ENCODE results near the gene LHFPL3.

The LHFPL3 gene

GRCh38 chr7:104397442-104397841 lies 69.0 kb downstream of the LHFPL3 start:
- Histone ChIP-seq H3K9me3 (replicated peaks in 1 of 2; ENCODE audit: control insufficient read depth in 2 of 2, insufficient read depth in 1 of 2, low read depth in 1 of 2, low read length in 2 of 2) (no peaks in the 10 kb centered on the region), H2AK5ac (ENCODE audit: low read depth, low read length) (no peak overlapping the region), H3K27me3 (ENCODE audit: control insufficient read depth in 3 of 3, insufficient read depth in 3 of 3, low read depth in 1 of 3, low read length in 3 of 3) (no peaks in the 10 kb centered on the region), H3K9ac (ENCODE audit: low read depth, low read length, poor library complexity) (no peak overlapping the region), H2AFZ (ENCODE audit: low read length) (no peak overlapping the region), H3K23ac (ENCODE audit: low read depth, low read length, poor library complexity) (no peak overlapping the region), H2BK15ac (ENCODE audit: low read length) (no peak overlapping the region), H3K4me1 (ENCODE audit: control insufficient read depth in 2 of 2, insufficient read depth in 1 of 2, low read depth in 1 of 2, low read length in 2 of 2) (no peaks in the 10 kb centered on the region), H3K36me3 (replicated peaks in 1 of 2; ENCODE audit: control insufficient read depth in 2 of 2, insufficient read depth in 2 of 2, low read length in 2 of 2) (no peaks in the 10 kb centered on the region), H4K8ac (ENCODE audit: low read depth, low read length) (no peak overlapping the region), H3K79me1 (ENCODE audit: low read depth, low read length) (no peaks in the 10 kb centered on the region), H3K4ac (ENCODE audit: low read length) (no peak overlapping the region), H4K91ac (ENCODE audit: low read depth, low read length, poor library complexity) (no peak overlapping the region), H2BK120ac (ENCODE audit: low read depth, low read length) (no peak overlapping the region), H3K18ac (ENCODE audit: low read length) (no peak overlapping the region), H3K4me2 (ENCODE audit: insufficient read depth, low read length, poor library complexity, severe bottlenecking) (no peak overlapping the region), H3K14ac (ENCODE audit: low read length) (no peak overlapping the region), H3K27ac (replicated peaks; ENCODE audit: low read length) (no peak overlapping the region), H2BK5ac (ENCODE audit: low read length) (no peak overlapping the region), H2BK12ac (ENCODE audit: low read length) (no peak overlapping the region), H3K4me3 (ENCODE audit: low read length in 2 of 2) (no peak overlapping the region)
- no peak for DNase-seq (ENCODE audit: low spot score)
- WGBS, 2 donors (ENCODE audit: extremely low coverage in 2 of 2, insufficient read length in 2 of 2, insufficient replicate concordance in 1 of 2) = no CpG with 5 or more reads among the region's 4 CpGs

GRCh38 chr7:104408371-104408770 lies 80.0 kb downstream of the LHFPL3 start:
- no peak overlapping the region for H4K8ac ChIP-seq (ENCODE audit: low read depth, low read length)
- no peak overlapping the region for H2AK5ac ChIP-seq (ENCODE audit: low read depth, low read length)
- no CpG with 5 or more reads among the region's 1 CpG for WGBS, 2 donors (ENCODE audit: extremely low coverage in 2 of 2, insufficient read length in 2 of 2, insufficient replicate concordance in 1 of 2)
- peaks cover 0 to 2% of the 10 kb centered on the region in 2 donors for H3K4me1 ChIP-seq (ENCODE audit: control insufficient read depth in 2 of 2, insufficient read depth in 1 of 2, low read depth in 1 of 2, low read length in 2 of 2)
- H3K4me3 ChIP-seq (ENCODE audit: low read length in 2 of 2) = no peak overlapping the region
- H3K36me3 ChIP-seq (replicated peaks in 1 of 2; ENCODE audit: control insufficient read depth in 2 of 2, insufficient read depth in 2 of 2, low read length in 2 of 2) = no peaks in the 10 kb centered on the region
- no peak overlapping the region for H3K18ac ChIP-seq (ENCODE audit: low read length)
- H3K4ac ChIP-seq (ENCODE audit: low read length) = no peak overlapping the region
- H3K4me2 ChIP-seq (ENCODE audit: insufficient read depth, low read length, poor library complexity, severe bottlenecking) = no peak overlapping the region
- no peaks in the 10 kb centered on the region for H3K9me3 ChIP-seq (replicated peaks in 1 of 2; ENCODE audit: control insufficient read depth in 2 of 2, insufficient read depth in 1 of 2, low read depth in 1 of 2, low read length in 2 of 2)
- H3K79me1 ChIP-seq (ENCODE audit: low read depth, low read length) = no peaks in the 10 kb centered on the region
- no peak overlapping the region for H2BK12ac ChIP-seq (ENCODE audit: low read length)
- no peak overlapping the region for H3K14ac ChIP-seq (ENCODE audit: low read length)
- H3K27me3 ChIP-seq (ENCODE audit: control insufficient read depth in 3 of 3, insufficient read depth in 3 of 3, low read depth in 1 of 3, low read length in 3 of 3) = no peaks in the 10 kb centered on the region
- no peak overlapping the region for H3K23ac ChIP-seq (ENCODE audit: low read depth, low read length, poor library complexity)
- DNase-seq (ENCODE audit: low spot score) = no peak
- H3K9ac ChIP-seq (ENCODE audit: low read depth, low read length, poor library complexity) = no peak overlapping the region
- H2BK5ac ChIP-seq (ENCODE audit: low read length) = no peak overlapping the region
- no peak overlapping the region for H4K91ac ChIP-seq (ENCODE audit: low read depth, low read length, poor library complexity)
- H3K27ac ChIP-seq (replicated peaks; ENCODE audit: low read length) = no peak overlapping the region
- H2BK15ac ChIP-seq (ENCODE audit: low read length) = no peak overlapping the region
- no peak overlapping the region for H2AFZ ChIP-seq (ENCODE audit: low read length)
- no peak overlapping the region for H2BK120ac ChIP-seq (ENCODE audit: low read depth, low read length)

- H2AK5ac ChIP-seq (ENCODE audit: low read depth, low read length) = no peak overlapping the region
- no peak overlapping the region for H4K91ac ChIP-seq (ENCODE audit: low read depth, low read length, poor library complexity)
- H3K4me3 ChIP-seq (ENCODE audit: low read length in 2 of 2) = no peak overlapping the region
- no peak overlapping the region for H3K4ac ChIP-seq (ENCODE audit: low read length)
- no peak overlapping the region for H2BK12ac ChIP-seq (ENCODE audit: low read length)
- no peak overlapping the region for H3K4me2 ChIP-seq (ENCODE audit: insufficient read depth, low read length, poor library complexity, severe bottlenecking)
- H3K9ac ChIP-seq (ENCODE audit: low read depth, low read length, poor library complexity) = no peak overlapping the region
- no peak overlapping the region for H3K18ac ChIP-seq (ENCODE audit: low read length)
- H3K36me3 ChIP-seq (replicated peaks in 1 of 2; ENCODE audit: control insufficient read depth in 2 of 2, insufficient read depth in 2 of 2, low read length in 2 of 2) = no peaks in the 10 kb centered on the region
- no peak overlapping the region for H2BK5ac ChIP-seq (ENCODE audit: low read length)
- H2BK15ac ChIP-seq (ENCODE audit: low read length) = no peak overlapping the region
- H4K8ac ChIP-seq (ENCODE audit: low read depth, low read length) = no peak overlapping the region
- H3K79me1 ChIP-seq (ENCODE audit: low read depth, low read length) = no peaks in the 10 kb centered on the region
- peaks cover 0 to 2% of the 10 kb centered on the region in 2 donors for H3K4me1 ChIP-seq (ENCODE audit: control insufficient read depth in 2 of 2, insufficient read depth in 1 of 2, low read depth in 1 of 2, low read length in 2 of 2)
- H3K14ac ChIP-seq (ENCODE audit: low read length) = no peak overlapping the region
- H3K23ac ChIP-seq (ENCODE audit: low read depth, low read length, poor library complexity) = no peak overlapping the region
- H2AFZ ChIP-seq (ENCODE audit: low read length) = no peak overlapping the region
- H3K27ac ChIP-seq (replicated peaks; ENCODE audit: low read length) = no peak overlapping the region
- no peaks in the 10 kb centered on the region for H3K27me3 ChIP-seq (ENCODE audit: control insufficient read depth in 3 of 3, insufficient read depth in 3 of 3, low read depth in 1 of 3, low read length in 3 of 3)
- no peak for DNase-seq (ENCODE audit: low spot score)
- no peaks in the 10 kb centered on the region for H3K9me3 ChIP-seq (replicated peaks in 1 of 2; ENCODE audit: control insufficient read depth in 2 of 2, insufficient read depth in 1 of 2, low read depth in 1 of 2, low read length in 2 of 2)
- H2BK120ac ChIP-seq (ENCODE audit: low read depth, low read length) = no peak overlapping the region
- WGBS, 2 donors (ENCODE audit: extremely low coverage in 2 of 2, insufficient read length in 2 of 2, insufficient replicate concordance in 1 of 2) = 100% methylated on average over 2 of the region's 5 CpGs; no CpG with 5 or more reads in 1 of the 2 donors
Observed at GRCh38 chr7:104410742-104411141, 82.3 kb downstream of the LHFPL3 start.

- Histone ChIP-seq H3K14ac (ENCODE audit: low read length) (no peak overlapping the region), H3K23ac (ENCODE audit: low read depth, low read length, poor library complexity) (no peak overlapping the region), H2BK120ac (ENCODE audit: low read depth, low read length) (no peak overlapping the region), H2AK5ac (ENCODE audit: low read depth, low read length) (no peak overlapping the region), H3K27me3 (ENCODE audit: control insufficient read depth in 3 of 3, insufficient read depth in 3 of 3, low read depth in 1 of 3, low read length in 3 of 3) (no peaks in the 10 kb centered on the region), H2BK12ac (ENCODE audit: low read length) (no peak overlapping the region), H3K18ac (ENCODE audit: low read length) (no peak overlapping the region), H4K91ac (ENCODE audit: low read depth, low read length, poor library complexity) (no peak overlapping the region), H3K27ac (replicated peaks; ENCODE audit: low read length) (no peak overlapping the region), H2BK15ac (ENCODE audit: low read length) (no peak overlapping the region), H4K8ac (ENCODE audit: low read depth, low read length) (no peak overlapping the region), H3K4me3 (ENCODE audit: low read length in 2 of 2) (no peak overlapping the region), H3K9me3 (replicated peaks in 1 of 2; ENCODE audit: control insufficient read depth in 2 of 2, insufficient read depth in 1 of 2, low read depth in 1 of 2, low read length in 2 of 2) (no peaks in the 10 kb centered on the region), H3K4ac (ENCODE audit: low read length) (no peak overlapping the region), H3K4me2 (ENCODE audit: insufficient read depth, low read length, poor library complexity, severe bottlenecking) (no peak overlapping the region), H3K79me1 (ENCODE audit: low read depth, low read length) (no peaks in the 10 kb centered on the region), H3K36me3 (replicated peaks in 1 of 2; ENCODE audit: control insufficient read depth in 2 of 2, insufficient read depth in 2 of 2, low read length in 2 of 2) (no peaks in the 10 kb centered on the region), H2AFZ (ENCODE audit: low read length) (no peak overlapping the region), H2BK5ac (ENCODE audit: low read length) (no peak overlapping the region), H3K4me1 (ENCODE audit: control insufficient read depth in 2 of 2, insufficient read depth in 1 of 2, low read depth in 1 of 2, low read length in 2 of 2) (no peaks in the 10 kb centered on the region), H3K9ac (ENCODE audit: low read depth, low read length, poor library complexity) (no peak overlapping the region)
- no peak for DNase-seq (ENCODE audit: low spot score)
- WGBS, 2 donors (ENCODE audit: extremely low coverage in 2 of 2, insufficient read length in 2 of 2, insufficient replicate concordance in 1 of 2) = no CpG with 5 or more reads among the region's 3 CpGs
Observed at GRCh38 chr7:104412911-104413310, 84.5 kb downstream of the LHFPL3 start.

Data from neuronal stem cell (in vitro differentiated cells).